Brain microvascular endothelial cell (primary cell): Measurements from ENCODE around the gene TIMM23B.
"Not testable (repeated sequence)": the region's sequence is repeated elsewhere in the genome, so short reads cannot be mapped to it uniquely, and the experiment has no call there.

Experiments
- DNase-seq: peaks from one replicate; pipeline ENCODE4 v3.0.0-alpha.2; 2020
- H3K27ac ChIP-seq: fragments of 250-450 bp; sonication (Bioruptor Pico); 2 replicates; pipeline ENCODE4 v1.5.1; 2020; ENCODE audit warnings: mild to moderate bottlenecking, moderate library complexity
- H3K27me3 ChIP-seq: fragments of 250-450 bp; sonication (Bioruptor Pico); replicated peaks from 2 replicates; pipeline ENCODE4 v1.5.1; 2020; ENCODE audit warnings: mild to moderate bottlenecking
- H3K36me3 ChIP-seq: fragments of 250-450 bp; sonication (Bioruptor Pico); replicated peaks from 2 replicates; pipeline ENCODE4 v1.5.1; 2020; ENCODE audit warnings: mild to moderate bottlenecking
- H3K4me3 ChIP-seq: 2 replicates; pipeline ENCODE4 v1.5.1; 2011; ENCODE audit warnings: low read depth, mild to moderate bottlenecking, control low read depth, low read length, moderate library complexity
- in situ Hi-C: cut with HindIII; loops from 2 replicates; pipeline ENCODE4 v1.10.0; 2017; ENCODE audit warnings: low sequenced_read_pairs, low pct_ligation_motif_present
- TF ChIP-seq, protein P1 (sequence below): IDR thresholded peaks from 2 replicates; pipeline ENCODE4 v1.5.1; 2011; ENCODE audit warnings: low read depth, mild to moderate bottlenecking, moderate library complexity, low read length, control low read depth, inconsistent platforms; ENCODE audit errors: missing control alignments

The TIMM23B gene

GRCh38 chr10:50019279-50019678, 77.4 kb downstream of the TIMM23B start:
- H3K36me3 ChIP-seq, H3K27me3 ChIP-seq, H3K4me3 ChIP-seq, in situ Hi-C loops, DNase-seq, H3K27ac ChIP-seq: not testable (repeated sequence)

DNA sequence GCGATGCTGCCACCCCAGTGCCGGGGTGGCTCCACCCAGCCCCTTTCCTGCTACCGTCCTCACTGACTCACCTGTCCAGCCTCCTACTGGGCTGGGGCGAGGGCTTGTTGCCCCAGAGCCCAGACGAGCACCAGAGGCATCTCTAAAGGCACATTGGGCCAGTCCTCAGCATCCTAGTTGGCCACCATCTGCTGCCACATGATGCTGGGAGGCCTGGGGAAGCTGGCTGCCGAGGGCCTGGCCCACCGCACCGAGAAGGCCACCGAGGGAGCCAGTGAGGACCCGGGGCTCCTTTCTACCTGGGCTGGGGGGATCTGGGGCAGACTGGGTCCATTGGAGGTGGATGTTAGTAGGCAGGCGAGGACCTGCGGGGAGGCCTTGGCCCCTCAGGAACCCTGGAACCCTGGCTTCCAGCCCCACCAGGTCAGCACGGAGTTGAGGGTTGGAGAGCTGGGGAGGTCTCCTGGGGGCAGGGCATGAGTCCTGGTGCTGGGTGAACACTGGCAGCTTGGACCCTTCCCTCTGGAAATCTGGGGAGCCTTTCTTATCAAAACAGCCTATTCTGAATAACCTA, 78.7 kb downstream of the TIMM23B start:
- in situ Hi-C loops, H3K4me3 ChIP-seq, H3K36me3 ChIP-seq, H3K27me3 ChIP-seq, DNase-seq, H3K27ac ChIP-seq: not testable (repeated sequence)

- Histone ChIP-seq H3K36me3 (no peaks in the 10 kb centered on the region), H3K4me3 (no peak overlapping the region), H3K27me3 (peaks cover 2% of the 10 kb centered on the region), H3K27ac (no peak overlapping the region)
- in situ Hi-C loops = no loop called here
- no peak for DNase-seq
- TF ChIP-seq, protein P1, sequence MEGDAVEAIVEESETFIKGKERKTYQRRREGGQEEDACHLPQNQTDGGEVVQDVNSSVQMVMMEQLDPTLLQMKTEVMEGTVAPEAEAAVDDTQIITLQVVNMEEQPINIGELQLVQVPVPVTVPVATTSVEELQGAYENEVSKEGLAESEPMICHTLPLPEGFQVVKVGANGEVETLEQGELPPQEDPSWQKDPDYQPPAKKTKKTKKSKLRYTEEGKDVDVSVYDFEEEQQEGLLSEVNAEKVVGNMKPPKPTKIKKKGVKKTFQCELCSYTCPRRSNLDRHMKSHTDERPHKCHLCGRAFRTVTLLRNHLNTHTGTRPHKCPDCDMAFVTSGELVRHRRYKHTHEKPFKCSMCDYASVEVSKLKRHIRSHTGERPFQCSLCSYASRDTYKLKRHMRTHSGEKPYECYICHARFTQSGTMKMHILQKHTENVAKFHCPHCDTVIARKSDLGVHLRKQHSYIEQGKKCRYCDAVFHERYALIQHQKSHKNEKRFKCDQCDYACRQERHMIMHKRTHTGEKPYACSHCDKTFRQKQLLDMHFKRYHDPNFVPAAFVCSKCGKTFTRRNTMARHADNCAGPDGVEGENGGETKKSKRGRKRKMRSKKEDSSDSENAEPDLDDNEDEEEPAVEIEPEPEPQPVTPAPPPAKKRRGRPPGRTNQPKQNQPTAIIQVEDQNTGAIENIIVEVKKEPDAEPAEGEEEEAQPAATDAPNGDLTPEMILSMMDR = no peak
Measured at GRCh38 chr10:50021646-50022045, 79.8 kb downstream of the TIMM23B start.
